AG04450 (cell line): ENCODE measurements around the gene MRPS5. TPM values are rescaled to one million over a fixed set of nuclear protein-coding genes. Genes with fewer than 3 reads are reported as not detected.
A peak's percentile ranks its signal among the peaks of the same experiment; 100 is the strongest.

Experiments
- CTCF ChIA-PET: fragments of 300-600, 350-600 bp; formaldehyde crosslinking; extraction: SDS; loops from one replicate; lab custom pipeline; 2022; ENCODE audit warnings: antibody characterized with exemption, inconsistent platforms; lab: Charles Lee
- POLR2A ChIA-PET: fragments of 350-600 bp; formaldehyde crosslinking; extraction: SDS; loops from one replicate; lab custom pipeline; 2021; ENCODE audit warnings: antibody characterized with exemption, inconsistent platforms; lab: Yijun Ruan, JAX
- DNase-seq: peaks from one replicate; pipeline ENCODE4 v3.0.0-alpha.2; 2011; ENCODE audit warnings: low read depth, low spot score
- H3K27ac ChIP-seq: one replicate; pipeline ENCODE4 v1.5.1; 2012; ENCODE audit warnings: low read depth, low read length, control low read depth
- H3K27me3 ChIP-seq: one replicate; pipeline ENCODE4 v1.6.0; 2012; ENCODE audit warnings: low read length; ENCODE audit not compliant: control insufficient read depth, insufficient read depth
- H3K4me3 ChIP-seq: 2 replicates; pipeline ENCODE4 v1.5.1; 2011; ENCODE audit warnings: mild to moderate bottlenecking, low read depth, low read length, control low read depth
- H3K9me3 ChIP-seq: 2 replicates; pipeline ENCODE4 v1.5.1; 2012; ENCODE audit warnings: low read length; ENCODE audit not compliant: control insufficient read depth, insufficient read depth
- CTCF ChIP-seq: IDR thresholded peaks from 2 replicates; pipeline ENCODE4 v1.5.1; 2011; ENCODE audit warnings: low read depth, low read length, control low read depth, inconsistent platforms
- polyA plus RNA-seq: library from polyadenylated mRNA; depleted of rRNA; stranded (reverse); fragments of >200 nt; gene quantifications from 2 replicates; pipeline ENCODE4 v1.2.3, GENCODE V29; 2011

Gene MRPS5
- polyA plus RNA-seq, 1 experiment = 55.7 TPM

GRCh38 chr2:95076705-95077529 lies 44.7 kb downstream of the MRPS5 start:
- ChIA-PET POLR2A (no interaction called here), CTCF (interaction anchor here (0.8 to 6.0 kb wide), 18 partner anchors 8 to 91 kb away, joined by 3 to 72 read pairs (median 6); partner anchors contain the start of gene MRPS5)
- no peaks in the 10 kb centered on the region; the same call in 1 of the 2 replicates for H3K9me3 ChIP-seq
- peaks cover 21% of the 10 kb centered on the region for H3K27me3 ChIP-seq
- peak; percentile 88 for TF ChIP-seq CTCF
- H3K27ac ChIP-seq = no peak overlapping the region
- no peak for DNase-seq
- H3K4me3 ChIP-seq = peak overlapping the region; percentile 58

- no peak for TF ChIP-seq CTCF
- peaks cover 24% of the 10 kb centered on the region for H3K27me3 ChIP-seq
- H3K4me3 ChIP-seq = no peak overlapping the region
- ChIA-PET POLR2A (no interaction called here), CTCF (interaction anchor here (1.0 to 6.0 kb wide), 15 partner anchors 7 to 89 kb away, joined by 3 to 42 read pairs (median 6); no protein-coding TSS in a partner anchor)
- no peak overlapping the region for H3K27ac ChIP-seq
- DNase-seq = no peak
- H3K9me3 ChIP-seq = no peaks in the 10 kb centered on the region; the same call in 1 of the 2 replicates
These were observed 46.0 kb downstream of the MRPS5 start for GRCh38 chr2:95075440-95076132.

GRCh38 chr2:95074663-95075439 lies 46.8 kb downstream of the MRPS5 start:
- H3K27ac ChIP-seq = no peak overlapping the region
- no peak for TF ChIP-seq CTCF
- no peak for DNase-seq
- ChIA-PET CTCF (interaction anchor here (1.2 to 6.0 kb wide), 10 partner anchors 8 to 88 kb away, joined by 4 to 42 read pairs (median 6); no protein-coding TSS in a partner anchor), POLR2A (no interaction called here)
- H3K4me3 ChIP-seq = no peak overlapping the region
- H3K27me3 ChIP-seq = peaks cover 24% of the 10 kb centered on the region
- H3K9me3 ChIP-seq = no peaks in the 10 kb centered on the region; the same call in 1 of the 2 replicates

- ChIA-PET POLR2A (no interaction called here), CTCF (interaction anchor here (1.8 kb wide), 1 partner anchor 51 kb away, joined by 5 read pairs; no protein-coding TSS in a partner anchor)
- no peak overlapping the region for H3K27ac ChIP-seq
- no peak overlapping the region for H3K4me3 ChIP-seq
- peaks cover 25% of the 10 kb centered on the region for H3K27me3 ChIP-seq
- H3K9me3 ChIP-seq = no peaks in the 10 kb centered on the region; the same call in 1 of the 2 replicates
- TF ChIP-seq CTCF = no peak
- DNase-seq = no peak
These were observed 47.5 kb downstream of the MRPS5 start for GRCh38 chr2:95073856-95074662.
